UCSD-AML1 (cell line): Measurements from ENCODE around the gene NOTUM.
"Not testable (repeated sequence)": the region's sequence is repeated elsewhere in the genome, so short reads cannot be mapped to it uniquely, and the experiment has no call there.

ENCODE experiments used
- DNase-seq: peaks from one replicate; lab custom pipeline; 2025; ENCODE audit not compliant: unreplicated experiment; lab: John Stamatoyannopoulos, UW

NOTUM gene

DNA sequence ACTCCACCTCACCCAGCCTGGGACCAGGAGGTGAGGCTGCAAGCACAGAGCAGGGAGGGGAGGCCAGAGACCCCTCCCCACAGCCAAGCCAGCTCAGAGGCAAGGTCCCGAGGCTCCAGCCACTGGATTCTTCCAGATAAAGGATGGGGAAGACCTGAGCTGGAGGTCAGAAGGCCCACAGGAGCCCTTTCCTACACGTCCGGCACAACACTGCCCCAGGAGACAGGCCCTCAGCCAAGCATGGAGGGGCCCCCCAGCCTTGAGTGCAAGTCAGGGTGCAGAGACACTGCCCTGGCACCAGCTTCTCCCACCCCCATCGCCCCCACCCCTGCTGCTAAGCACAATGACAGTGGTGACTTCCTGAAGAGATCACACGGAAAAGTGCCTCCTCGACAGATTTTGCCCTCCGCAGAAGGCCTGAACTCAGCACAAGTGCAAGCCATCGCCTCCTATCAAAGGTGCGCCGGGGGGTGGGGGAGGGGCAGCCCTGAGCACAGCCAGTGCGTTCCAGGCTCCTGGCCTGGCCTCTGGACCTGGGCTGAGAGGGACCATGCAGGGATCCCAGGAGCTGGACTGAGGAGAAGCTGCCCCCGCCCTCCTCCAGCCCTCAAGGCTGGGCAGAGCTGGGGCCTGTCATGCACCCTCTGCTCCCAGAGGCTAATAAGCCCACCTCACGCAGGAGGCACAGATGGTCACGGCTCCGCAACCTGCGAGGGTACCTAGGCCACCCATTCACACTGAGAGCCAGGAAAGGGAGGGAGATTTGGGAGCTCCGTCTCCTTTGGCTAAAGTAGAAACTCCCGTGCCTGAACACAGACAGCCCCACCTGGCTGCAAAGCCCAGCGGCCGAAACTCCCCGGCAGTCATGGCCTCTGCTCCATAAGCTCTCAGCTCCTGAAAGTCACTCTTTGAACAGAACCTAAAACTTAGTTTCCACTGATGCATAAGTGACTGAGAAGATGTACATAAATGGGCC lies 36.1 kb downstream of the NOTUM start:
- no peak for DNase-seq

DNA sequence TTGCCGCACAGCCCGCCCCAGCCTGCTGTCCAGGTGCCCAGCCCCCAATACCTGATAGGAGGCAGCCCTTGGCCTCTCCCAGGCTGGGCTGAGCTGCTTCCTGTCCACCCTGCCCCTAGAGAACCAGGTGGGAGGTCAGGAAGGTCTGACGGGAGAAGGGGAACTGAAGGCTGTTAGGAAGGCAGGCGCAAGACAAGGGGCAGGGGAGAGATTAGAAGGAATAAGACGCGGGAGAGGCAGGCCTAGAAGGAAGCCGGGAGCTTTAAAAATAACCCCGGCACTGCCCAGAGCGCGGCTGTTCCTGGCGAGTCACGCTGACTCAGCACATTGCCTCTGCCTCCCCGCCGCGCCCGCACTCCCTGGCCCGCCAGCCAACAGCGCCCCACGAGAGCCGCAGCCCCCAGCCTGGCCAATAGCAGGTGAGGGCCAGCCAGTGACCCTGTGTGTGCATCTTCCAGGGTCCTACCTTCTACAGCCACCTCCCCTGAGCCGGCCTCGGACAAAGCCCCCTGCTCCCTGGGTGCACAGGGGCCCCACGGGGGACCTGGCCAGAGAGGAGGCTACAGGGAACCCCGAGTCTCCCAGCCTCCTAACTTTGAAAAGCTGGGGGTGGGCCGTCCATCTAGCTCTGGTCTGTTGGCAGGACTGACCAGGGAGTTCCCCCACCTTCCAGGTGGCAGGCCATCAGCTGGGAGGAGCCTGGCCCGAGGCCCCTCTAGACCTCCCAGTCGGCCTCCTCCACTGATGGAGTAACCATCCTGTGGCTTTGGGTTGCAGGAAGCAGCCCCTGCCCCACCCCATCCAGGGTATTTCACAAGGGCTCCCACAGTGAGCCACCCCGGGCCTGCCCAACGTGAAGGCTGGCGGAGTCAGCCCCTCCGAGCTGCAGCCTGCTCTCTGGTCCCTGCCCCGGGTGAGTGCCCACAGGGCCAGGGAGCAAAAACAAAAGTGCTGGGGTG lies 37.4 kb downstream of the NOTUM start:
- DNase-seq, result peak; percentile 86

DNA sequence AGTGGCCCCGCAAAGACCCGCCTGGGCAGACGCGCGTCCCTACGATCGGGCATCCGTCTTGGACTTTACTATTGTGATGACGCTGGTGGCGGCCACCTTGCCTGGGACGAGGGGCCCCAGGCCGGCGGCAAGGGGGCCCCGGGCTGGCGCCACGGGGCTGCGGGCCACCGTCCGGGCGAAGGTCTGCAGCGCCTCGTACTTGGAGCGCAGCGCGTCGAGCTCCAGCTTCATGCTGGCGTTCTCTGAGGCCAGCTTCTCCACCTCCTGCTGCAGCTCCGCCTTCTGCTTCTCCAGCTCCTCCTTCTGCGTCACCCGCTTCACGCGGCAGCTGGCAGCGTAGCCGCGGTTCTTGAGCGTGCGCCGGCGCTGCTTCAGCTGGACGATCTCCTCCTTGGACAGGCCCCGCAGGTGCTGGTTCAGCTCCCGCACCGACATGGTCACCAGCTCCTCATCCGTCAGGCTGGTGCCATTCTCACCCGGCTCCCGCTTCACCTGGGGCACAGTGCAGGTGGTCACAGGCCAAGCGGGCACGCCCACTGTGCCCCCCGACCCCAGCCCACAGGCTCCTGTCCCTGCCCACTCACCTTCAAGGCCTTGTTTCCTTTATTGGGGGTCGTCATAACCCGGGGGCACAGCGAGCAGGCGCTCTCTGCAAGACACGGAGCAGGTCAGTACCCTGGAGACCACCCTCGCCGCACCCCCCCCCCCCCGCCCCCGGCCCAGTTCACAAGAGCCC lies 38.3 kb downstream of the NOTUM start:
- DNase-seq, result no peak

DNA sequence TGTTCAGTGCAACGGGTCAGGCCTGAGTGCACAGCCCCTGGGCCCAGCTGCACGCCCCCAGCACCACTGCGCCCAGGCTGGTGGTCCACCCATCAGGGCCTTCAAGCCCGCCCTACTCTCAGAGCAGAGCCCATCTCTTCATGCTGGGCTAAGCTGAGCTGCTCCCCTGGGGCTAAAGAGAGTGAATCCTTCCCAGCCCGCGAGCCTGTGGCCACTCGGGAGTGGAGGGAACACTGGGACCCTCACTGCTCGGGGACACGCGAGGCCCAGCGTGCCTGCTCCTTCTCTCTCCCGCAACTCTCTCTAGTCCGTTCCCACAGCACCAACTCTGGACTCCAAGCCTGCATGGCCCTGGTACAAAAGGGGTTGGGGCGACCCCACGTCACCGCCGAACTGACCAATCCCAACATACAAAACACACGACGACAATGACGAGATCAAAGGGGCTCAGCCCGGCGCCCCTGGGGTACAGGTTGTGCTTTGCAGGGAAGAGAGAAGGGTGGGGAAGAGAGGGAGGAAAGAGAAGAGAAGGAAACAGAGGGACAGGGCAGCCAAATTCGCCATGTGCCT lies 38.9 kb downstream of the NOTUM start:
- DNase-seq, result no peak

DNA sequence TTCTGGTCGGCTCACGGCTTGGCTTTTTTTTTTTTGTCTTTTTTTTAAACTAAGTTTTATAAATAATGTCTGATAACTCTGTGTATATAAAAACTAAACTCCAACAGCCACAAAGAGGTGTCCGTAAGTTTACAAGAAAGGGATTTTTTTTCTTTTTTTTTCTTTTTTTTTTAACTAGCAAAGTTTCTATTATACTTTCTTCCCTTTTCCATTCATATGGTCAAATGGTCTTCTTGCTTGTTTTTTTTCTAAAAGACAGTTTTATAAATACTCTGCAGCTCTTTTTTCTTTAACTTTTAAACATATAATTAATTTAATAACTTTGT lies 39.5 kb downstream of the NOTUM start:
- no peak for DNase-seq

DNA sequence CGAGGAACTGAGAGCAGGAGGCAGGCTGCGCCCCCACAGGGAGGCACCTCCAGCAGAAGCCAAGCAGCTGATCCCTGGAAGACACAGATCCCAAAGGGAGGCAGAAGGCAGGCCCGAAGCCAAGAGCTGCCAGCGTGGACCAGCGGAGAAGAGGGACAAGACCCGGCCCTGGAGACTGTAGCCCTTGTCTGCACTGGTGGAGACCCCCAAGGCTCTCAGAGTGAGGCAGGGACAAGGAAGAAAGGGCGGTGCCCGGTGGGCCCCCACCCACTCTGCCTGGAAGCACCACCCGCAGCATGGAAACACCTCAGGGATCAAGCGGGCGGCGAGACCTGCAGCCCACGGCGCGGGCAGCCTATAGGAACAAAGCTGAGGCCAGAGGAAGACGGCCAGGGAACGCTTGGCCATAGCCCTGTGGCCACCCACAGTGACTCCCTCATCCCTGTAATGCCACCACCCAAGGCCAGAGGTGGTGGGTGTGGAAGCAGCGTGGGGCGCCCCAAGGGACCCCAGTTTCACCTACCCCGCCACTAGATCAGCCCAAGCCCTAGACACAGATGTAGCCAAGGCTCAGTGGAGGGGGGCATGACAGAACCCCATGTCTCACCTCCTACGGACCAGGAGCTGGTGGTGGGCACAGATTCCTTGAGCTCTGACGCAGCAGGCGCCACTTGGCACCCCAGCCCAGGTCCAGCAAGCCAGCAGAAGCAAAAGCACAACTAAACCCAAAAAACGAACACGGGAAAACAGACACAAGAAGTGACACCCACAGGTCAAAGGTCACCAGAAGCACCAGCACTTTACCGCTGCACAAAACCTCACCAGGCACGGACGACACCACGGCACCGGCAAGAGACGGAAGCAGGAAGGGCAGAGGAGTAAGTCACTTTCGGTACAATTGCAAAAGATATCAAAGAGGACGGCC lies 40.1 kb downstream of the NOTUM start:
- DNase-seq, result no peak

DNA sequence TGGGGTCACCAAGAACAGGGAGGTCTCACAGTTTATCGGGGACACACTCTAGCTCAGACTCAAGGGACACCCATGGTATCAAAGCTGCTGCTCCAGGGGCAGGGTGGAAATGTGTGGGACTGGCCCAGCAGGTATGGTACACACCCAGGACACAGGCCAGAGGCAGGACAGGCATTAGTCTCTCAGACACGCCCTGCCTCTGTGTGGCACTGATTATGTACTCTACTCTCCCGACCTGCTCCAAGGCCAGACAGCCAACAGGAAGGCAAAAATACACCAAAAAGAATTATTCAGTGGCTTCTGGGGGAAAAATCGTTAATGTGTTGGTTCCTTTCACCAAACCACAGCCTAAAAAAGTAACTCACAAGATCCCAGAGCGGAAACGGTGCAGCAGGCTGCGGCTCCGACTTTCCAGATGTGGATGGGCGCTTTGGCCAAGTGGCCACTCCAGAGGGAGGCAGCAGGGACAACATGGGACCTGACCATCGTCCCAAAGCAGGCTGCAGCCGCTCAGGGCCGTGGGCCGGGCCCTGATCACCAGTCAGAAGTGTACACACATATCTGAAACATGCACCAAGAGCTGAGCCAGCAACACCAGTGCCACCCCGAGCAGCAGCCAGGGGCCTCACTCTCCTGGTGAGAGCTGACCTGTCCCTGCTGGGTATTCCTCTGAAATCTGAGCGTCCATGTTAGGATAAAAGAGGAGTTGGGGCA lies 42.0 kb downstream of the NOTUM start:
- DNase-seq, result peak; percentile 52

DNA sequence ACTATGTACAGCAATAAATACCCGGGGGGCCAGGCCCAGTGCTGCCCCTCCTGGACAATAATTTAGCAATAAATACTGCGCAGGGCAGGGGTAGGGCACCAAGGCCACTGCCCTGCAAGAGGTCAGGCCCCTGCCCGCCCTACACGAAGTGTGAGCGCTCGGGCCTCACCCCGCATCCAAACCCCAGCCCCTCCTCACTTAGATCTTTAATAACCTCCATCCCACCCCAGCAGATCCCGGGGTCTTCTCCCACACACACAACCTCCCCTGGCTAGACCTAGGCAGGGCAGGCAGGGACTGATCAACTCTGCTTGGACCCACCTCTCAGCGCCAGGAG lies 42.7 kb downstream of the NOTUM start:
- DNase-seq, result not testable (repeated sequence)

DNA sequence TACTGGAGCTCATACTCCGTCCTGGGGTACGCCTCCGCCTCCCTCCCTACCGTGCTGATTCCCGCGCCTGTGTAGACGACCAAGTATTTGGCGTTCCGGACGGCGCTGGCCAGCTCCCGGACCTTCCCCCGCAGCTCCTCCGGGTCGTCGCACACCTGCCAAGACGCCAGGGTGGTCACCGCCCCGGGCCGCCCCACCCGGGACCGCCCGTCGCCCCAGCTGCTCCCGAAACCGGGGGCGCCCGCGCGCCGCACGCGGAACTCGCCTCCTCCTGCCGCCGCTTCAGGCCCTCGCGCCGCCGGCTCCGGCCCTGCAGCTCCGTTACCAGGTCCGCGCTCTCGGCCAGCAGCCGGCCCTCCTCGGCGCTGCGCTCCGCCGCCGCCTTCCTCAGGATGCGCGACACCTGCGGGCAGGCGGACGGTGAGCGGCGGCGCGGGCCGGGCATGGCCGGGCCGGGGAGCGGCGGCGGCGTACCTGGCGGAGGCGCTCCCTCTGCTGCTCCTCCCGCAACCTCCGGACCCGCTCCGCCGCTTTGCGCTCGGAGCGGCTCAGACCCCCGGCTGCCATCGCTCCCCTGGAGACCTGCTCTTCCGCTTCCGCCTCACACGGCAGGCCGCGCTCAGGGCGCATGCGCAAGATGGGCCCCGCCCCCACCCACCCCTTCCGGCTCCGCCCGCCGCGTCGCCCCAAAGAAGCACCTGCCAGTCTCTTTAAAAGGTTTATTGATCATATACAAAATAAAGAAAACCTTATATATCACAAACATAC lies 43.2 kb downstream of the NOTUM start, which contains the start of gene SIRT7:
Gene SIRT7, minus strand, starts transcription at position 612 of the 768 bp plus-strand sequence. Its CDS starts 45 bp downstream, at position 567.
- peak; percentile 89 for DNase-seq

DNA sequence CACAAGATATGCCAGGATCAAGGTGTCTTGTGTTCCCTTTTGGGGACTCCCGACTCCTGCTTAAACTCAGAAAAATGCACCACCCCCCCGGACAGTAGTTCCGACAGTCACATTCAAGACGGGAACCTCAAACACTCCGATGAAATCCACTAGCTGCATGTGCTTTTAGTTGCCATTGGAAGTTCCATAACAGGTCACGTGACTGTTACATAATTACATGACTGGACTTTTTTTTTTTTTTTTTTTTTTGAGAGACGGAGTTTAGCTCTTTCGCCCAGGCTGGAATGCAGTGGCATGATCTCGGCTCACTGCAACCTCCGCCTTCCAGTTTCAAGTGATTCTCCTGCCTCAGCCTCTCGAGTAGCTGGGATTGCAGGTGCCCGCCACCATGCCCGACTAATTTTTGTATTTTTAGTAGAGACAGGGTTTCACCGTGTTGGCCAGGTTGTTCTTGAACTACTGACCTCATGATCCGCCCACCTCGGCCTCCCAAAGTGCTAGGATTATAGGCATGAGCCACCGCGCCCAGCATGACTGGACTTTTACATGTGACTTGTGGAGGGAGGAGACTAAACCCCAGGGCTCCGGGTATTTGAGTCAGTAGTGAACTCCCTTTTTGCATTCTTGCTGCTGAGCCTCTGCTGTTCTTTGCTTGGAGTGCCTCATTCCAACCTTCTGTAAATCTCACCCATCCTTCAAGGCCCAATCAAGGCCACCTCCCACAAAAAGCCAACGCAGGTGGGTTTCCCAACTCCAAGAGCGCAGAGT lies 44.6 kb downstream of the NOTUM start:
- no peak for DNase-seq

DNA sequence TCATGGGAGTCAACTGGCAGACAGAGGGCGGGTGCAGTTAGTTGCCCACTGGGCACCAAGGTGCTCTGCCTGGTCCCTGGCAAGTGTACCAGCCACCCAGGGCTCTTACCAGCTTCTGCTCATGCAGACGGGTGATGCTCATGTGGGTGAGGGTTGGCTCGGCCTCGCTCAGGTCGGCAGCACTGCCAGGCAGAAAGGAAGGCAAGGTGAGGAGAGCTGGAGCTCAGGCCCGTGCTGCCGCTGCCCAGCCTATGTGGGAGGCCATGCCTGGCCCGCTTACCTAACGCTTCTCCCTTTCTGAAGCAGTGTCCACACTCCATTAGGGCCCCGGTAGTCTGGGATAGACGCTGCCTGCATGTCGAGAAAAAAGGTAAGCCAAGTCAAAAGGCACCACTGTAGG lies 45.7 kb downstream of the NOTUM start:
- no peak for DNase-seq

DNA sequence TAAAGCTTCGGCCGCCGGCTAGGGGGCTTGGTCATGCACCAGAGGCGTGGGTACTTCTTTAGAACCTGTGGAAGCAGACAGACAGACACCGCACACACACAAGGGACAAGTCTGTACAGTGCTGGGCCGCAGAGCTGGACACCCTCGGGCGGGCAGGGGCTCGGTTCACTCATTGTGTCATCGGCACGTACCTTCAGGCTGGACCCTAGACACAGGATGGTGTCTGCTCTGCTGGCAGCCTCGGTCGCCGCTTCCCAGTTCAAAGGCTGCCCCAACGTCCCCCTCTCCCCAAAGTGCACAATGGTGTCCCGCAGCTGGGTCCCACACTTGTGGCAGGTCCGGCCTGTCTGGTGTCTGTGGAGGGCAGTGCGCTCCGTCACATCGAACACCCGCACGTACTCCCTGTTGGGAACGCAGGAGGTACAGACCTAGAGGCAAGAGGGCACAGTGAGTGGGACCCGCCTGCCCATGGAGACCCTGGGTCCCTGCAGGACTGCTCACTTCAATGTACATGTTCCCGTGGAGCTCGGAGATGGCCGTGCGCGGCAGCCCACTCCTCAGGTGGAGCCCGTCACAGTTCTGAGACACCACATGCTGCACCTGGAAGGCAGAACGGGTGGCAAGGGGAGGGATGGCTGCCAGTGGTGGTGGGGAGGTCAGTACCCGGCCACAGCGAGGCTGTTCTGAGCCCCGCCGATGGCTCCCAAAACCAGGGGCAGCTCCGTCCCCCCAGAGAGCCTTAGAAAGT lies 46.7 kb downstream of the NOTUM start:
- DNase-seq, result no peak

DNA sequence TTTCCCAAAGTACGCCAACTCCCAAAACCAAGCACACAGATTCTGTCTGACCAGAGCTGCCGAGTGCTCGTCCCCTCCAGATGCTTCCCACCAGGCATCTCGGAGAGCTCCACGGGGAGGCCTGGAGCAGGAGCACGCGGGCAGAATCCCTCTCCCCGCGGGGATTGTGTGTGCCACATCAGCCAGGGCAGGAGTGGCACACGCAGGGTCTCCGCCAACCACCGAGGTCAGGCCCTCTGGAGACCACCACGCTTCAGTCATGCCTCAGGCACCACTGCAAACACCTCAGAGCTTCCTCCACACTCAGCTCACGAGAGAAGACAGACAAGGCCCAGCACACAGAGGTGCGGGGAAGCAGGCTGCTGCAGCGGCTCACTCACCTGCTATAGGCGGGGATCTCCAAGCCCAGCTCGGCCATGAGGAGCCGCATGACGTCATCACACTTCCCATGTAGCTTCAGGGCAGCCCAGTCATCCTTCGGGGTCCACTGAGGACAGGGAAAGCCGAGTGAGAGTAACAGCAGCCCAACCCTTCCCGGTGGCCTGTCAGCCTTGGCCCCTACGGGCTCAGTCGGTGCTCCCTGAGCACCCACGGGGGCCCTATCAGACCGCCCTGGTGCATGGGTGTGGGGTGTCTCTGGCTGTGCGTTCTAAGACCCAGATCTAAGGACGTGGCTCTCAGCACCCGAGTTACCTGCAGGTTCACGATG lies 47.4 kb downstream of the NOTUM start:
- no peak for DNase-seq

DNA sequence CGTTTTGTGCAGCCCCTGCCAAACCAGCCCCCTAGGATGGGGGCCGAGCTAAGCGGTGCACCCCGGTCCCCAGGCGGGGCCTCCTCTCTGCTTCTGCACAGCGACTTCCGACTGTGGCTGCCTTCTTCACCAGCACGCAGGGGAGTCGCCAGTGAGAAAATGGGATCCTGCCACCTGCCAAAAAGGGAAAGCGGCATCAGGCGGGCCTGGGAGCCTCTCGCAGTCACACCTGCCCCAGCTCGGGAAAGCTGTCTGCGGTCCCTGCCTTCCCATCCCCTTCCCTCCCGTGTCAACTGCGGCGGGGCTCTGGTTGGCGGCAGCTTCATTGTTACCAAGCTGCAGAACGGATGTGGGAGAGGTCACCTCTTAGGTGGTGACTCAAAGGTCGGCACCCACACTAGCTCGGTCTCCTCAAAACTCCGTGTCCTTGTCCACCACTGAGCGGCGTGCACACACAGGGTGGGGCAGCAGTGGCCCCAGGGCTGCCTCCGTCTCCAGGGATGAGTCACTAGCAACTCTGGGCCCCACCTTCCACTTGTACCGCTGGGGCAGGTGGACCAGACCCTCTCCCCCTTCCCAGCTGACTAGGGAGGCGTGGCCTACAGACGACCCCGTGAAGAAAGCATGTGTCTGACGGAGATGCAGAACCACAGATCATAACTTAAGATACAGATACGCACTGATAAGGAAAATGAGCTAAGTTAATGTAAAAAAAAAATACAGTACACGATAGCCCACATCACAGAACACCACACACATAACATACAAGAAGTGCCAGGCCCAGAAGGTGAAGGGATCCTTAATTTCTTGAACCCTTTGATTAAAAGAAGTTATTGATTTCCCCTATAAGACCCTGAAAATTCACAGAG lies 48.3 kb downstream of the NOTUM start:
- DNase-seq, result no peak

DNA sequence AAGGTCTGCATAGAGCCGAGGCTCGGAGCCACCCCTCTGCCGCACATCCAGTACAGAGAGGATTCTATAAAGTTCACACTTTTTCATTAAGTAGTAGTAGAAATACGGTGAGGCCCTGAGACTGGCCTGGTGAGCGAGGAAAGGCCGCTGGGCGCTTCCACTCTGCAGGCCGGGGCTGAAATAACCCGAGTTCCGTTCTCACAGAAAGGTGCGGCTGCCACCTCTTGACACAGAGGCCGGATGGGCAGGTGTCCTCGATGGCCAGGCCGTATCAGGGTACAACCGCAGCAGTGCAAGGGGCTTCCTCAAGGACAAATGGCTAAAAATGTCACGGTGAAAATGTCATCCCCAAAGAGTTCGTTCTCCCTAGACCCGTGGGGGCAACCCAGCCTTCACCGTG lies 49.0 kb downstream of the NOTUM start:
- no peak for DNase-seq
